Keratinocyte (primary cell): ENCODE measurements around the gene RP9. TPM values are rescaled to one million over a fixed set of nuclear protein-coding genes. Genes with fewer than 3 reads are reported as not detected.

Source experiments
- DNase-seq: peaks from one replicate; pipeline ENCODE4 v3.0.0-alpha.2; 2011; ENCODE audit warnings: low read depth, missing footprints, low spot score
- FAIRE-seq: peaks from 2 replicates; lab custom pipeline; 2011; peaks lifted over from hg19 to GRCh38; lab: Jason Lieb, UNC
- H2AFZ ChIP-seq: 2 replicates; pipeline ENCODE4 v1.6.0; 2012; ENCODE audit warnings: low read length, control low read depth, inconsistent platforms; ENCODE audit not compliant: control insufficient read depth
- H3K27ac ChIP-seq: 2 replicates; pipeline ENCODE4 v1.5.1; 2011; ENCODE audit warnings: low read length; ENCODE audit not compliant: control insufficient read depth, insufficient read depth
- H3K27me3 ChIP-seq: 3 replicates; pipeline ENCODE4 v1.6.0; 2011; ENCODE audit warnings: low read length; ENCODE audit not compliant: control insufficient read depth, insufficient read depth; ENCODE audit errors: extremely low read depth
- H3K36me3 ChIP-seq, 2 experiments: 2 replicates in 1 of 2; 3 replicates in 1 of 2; pipeline ENCODE4 v1.5.1; 2011; ENCODE audit warnings: low read length in 2 of 2, mild to moderate bottlenecking in 1 of 2; ENCODE audit not compliant: control insufficient read depth in 2 of 2, insufficient read depth in 2 of 2; ENCODE audit errors: extremely low read depth in 1 of 2
- H3K4me1 ChIP-seq: 3 replicates; pipeline ENCODE4 v1.5.1; 2011; ENCODE audit warnings: low read length; ENCODE audit not compliant: control insufficient read depth, insufficient read depth; ENCODE audit errors: extremely low read depth
- H3K4me2 ChIP-seq: 3 replicates; pipeline ENCODE4 v1.6.0; 2011; ENCODE audit warnings: low read depth, low read length; ENCODE audit not compliant: control insufficient read depth, insufficient read depth; ENCODE audit errors: extremely low read depth
- H3K4me3 ChIP-seq, 3 experiments: fragments of 200-600 bp in 1 of 3; sonication (generic) in 1 of 3; 2 replicates in 2 of 3; 3 replicates in 1 of 3; pipeline ENCODE4 v1.5.1; 2011 to 2016; ENCODE audit warnings: low read length in 3 of 3, mild to moderate bottlenecking in 3 of 3, control low read depth in 2 of 3, inconsistent platforms in 1 of 3, low read depth in 1 of 3, mixed read lengths in 1 of 3, mixed run types in 1 of 3, moderate library complexity in 1 of 3; ENCODE audit not compliant: control insufficient read depth in 2 of 3, insufficient read depth in 2 of 3; ENCODE audit errors: extremely low read depth in 1 of 3
- H3K79me2 ChIP-seq: 2 replicates; pipeline ENCODE4 v1.6.0; 2012; ENCODE audit warnings: low read length; ENCODE audit not compliant: control insufficient read depth, insufficient read depth
- H3K9ac ChIP-seq: 3 replicates; pipeline ENCODE4 v1.6.0; 2011; ENCODE audit warnings: low read length; ENCODE audit not compliant: control insufficient read depth, insufficient read depth; ENCODE audit errors: extremely low read depth
- H3K9me1 ChIP-seq: 3 replicates; pipeline ENCODE4 v1.6.0; 2011; ENCODE audit warnings: low read length; ENCODE audit not compliant: control insufficient read depth, insufficient read depth; ENCODE audit errors: extremely low read depth
- H3K9me3 ChIP-seq: 2 replicates; pipeline ENCODE4 v1.5.1; 2012; ENCODE audit warnings: low read depth, low read length; ENCODE audit not compliant: control insufficient read depth
- H4K20me1 ChIP-seq: 3 replicates; pipeline ENCODE4 v1.6.0; 2011; ENCODE audit warnings: low read length; ENCODE audit not compliant: control insufficient read depth, insufficient read depth; ENCODE audit errors: extremely low read depth
- EZH2 ChIP-seq: IDR thresholded peaks from one replicate; pipeline ENCODE4 v1.6.1; 2012; ENCODE audit warnings: inconsistent platforms, mild to moderate bottlenecking, low read length, moderate library complexity
- dilution Hi-C: fragments of 300-500 bp; cut with MboI; formaldehyde crosslinking; loops from one replicate; pipeline ENCODE4 v1.7.0; 2020; ENCODE audit warnings: low sequenced_read_pairs; ENCODE audit not compliant: extremely low pct_ligation_motif_present
- polyA plus RNA-seq, 5 experiments: library from polyadenylated mRNA; depleted of rRNA in 3 of 5; stranded (reverse) in 3 of 5; stranded (forward) in 1 of 5; unstranded in 1 of 5; fragments of >200 nt; gene quantifications; 1 replicate in 1 of 5; 2 replicates in 3 of 5; 3 replicates in 1 of 5; pipeline versions ENCODE4 v1.2.1 to v1.2.3, GENCODE V29; 2011 to 2012; ENCODE audit warnings: missing spikeins in 2 of 5, low read depth in 1 of 5, low replicate concordance in 1 of 5
- TF ChIP-seq, protein P1 (sequence below), 3 experiments: IDR thresholded peaks in 1 of 3; conservative IDR thresholded peaks in 1 of 3; optimal IDR thresholded peaks in 1 of 3; 2 replicates in 2 of 3; 3 replicates in 1 of 3; pipeline versions ENCODE3 to v1.5.1; 2011; ENCODE audit warnings: low read length in 3 of 3, mild to moderate bottlenecking in 3 of 3, moderate library complexity in 2 of 3, control low read depth in 1 of 3, inconsistent platforms in 1 of 3; ENCODE audit not compliant: insufficient read depth in 2 of 3; ENCODE audit errors: extremely low read depth in 1 of 3

RP9 gene
- polyA plus RNA-seq, 1 donor (not counting 4 experiments of a cell fraction or from before 2014, with no cell fraction given), result 17.4 TPM

DNA sequence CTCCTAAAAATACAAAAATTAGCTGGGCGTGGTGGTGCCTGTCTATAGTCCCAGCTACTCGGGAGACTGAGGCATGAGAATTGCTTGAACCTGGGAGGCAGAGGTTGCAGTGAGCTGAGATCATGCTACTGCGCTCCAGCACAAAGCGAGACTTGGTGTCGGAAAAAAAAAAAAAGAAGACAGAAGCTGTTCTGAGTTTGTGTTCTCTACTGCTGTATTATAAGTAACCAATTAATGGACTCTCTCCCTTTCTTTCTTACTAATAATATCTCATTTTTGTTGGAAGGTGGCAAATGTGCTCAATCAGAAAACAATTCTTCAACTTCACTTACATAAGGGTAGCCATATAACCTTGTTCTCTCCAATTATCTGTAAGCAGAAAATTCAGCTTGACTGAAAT lies 54.0 kb downstream of the RP9 start:
- no peaks in the 10 kb centered on the region for H4K20me1 ChIP-seq
- peaks cover 91% of the 10 kb centered on the region for H3K79me2 ChIP-seq
- no peak overlapping the region for H3K9ac ChIP-seq
- H3K36me3 ChIP-seq, result no peaks in the 10 kb centered on the region
- peaks cover 13% of the 10 kb centered on the region for H3K4me1 ChIP-seq
- no peak overlapping the region for H2AFZ ChIP-seq
- FAIRE-seq (no peak), DNase-seq (no peak)
- H3K27ac ChIP-seq, result no peak overlapping the region
- dilution Hi-C loops, result no loop called here
- no peak for TF ChIP-seq EZH2
- TF ChIP-seq, protein P1, sequence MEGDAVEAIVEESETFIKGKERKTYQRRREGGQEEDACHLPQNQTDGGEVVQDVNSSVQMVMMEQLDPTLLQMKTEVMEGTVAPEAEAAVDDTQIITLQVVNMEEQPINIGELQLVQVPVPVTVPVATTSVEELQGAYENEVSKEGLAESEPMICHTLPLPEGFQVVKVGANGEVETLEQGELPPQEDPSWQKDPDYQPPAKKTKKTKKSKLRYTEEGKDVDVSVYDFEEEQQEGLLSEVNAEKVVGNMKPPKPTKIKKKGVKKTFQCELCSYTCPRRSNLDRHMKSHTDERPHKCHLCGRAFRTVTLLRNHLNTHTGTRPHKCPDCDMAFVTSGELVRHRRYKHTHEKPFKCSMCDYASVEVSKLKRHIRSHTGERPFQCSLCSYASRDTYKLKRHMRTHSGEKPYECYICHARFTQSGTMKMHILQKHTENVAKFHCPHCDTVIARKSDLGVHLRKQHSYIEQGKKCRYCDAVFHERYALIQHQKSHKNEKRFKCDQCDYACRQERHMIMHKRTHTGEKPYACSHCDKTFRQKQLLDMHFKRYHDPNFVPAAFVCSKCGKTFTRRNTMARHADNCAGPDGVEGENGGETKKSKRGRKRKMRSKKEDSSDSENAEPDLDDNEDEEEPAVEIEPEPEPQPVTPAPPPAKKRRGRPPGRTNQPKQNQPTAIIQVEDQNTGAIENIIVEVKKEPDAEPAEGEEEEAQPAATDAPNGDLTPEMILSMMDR (optimal IDR thresholded peaks at IDR 0.05 in 1 of 3, IDR thresholded peaks at IDR 0.05 in 1 of 3, conservative IDR thresholded peaks at IDR 0.05 in 1 of 3; ENCODE audit: extremely low read depth in 1 of 3, insufficient read depth in 2 of 3, low read length in 3 of 3), result no peak
- H3K4me3 ChIP-seq, result no peak overlapping the region
- H3K4me2 ChIP-seq, result no peak overlapping the region
- no peaks in the 10 kb centered on the region for H3K9me3 ChIP-seq
- no peaks in the 10 kb centered on the region for H3K27me3 ChIP-seq
- H3K9me1 ChIP-seq, result no peaks in the 10 kb centered on the region

GRCh38 chr7:33054261-33054964 lies 54.8 kb downstream of the RP9 start:
- H3K27ac ChIP-seq, result peak overlapping the region; percentile 8

More at GRCh38 chr7:33054261-33054964, 54.8 kb downstream of the RP9 start:
- no peaks in the 10 kb centered on the region for H3K9me3 ChIP-seq
- H3K9ac ChIP-seq, result no peak overlapping the region
- no peaks in the 10 kb centered on the region for H3K9me1 ChIP-seq
- no peak for FAIRE-seq
- H2AFZ ChIP-seq, result no peak overlapping the region
- no peak for DNase-seq
- no peaks in the 10 kb centered on the region for H3K36me3 ChIP-seq
- H3K79me2 ChIP-seq, result peaks cover 90% of the 10 kb centered on the region
- H3K4me3 ChIP-seq, result no peak overlapping the region
- H3K4me1 ChIP-seq, result peaks cover 16% of the 10 kb centered on the region
- no peaks in the 10 kb centered on the region for H4K20me1 ChIP-seq
- no peak for TF ChIP-seq EZH2
- TF ChIP-seq, protein P1 (optimal IDR thresholded peaks at IDR 0.05 in 1 of 3, IDR thresholded peaks at IDR 0.05 in 1 of 3, conservative IDR thresholded peaks at IDR 0.05 in 1 of 3; ENCODE audit: extremely low read depth in 1 of 3, insufficient read depth in 2 of 3, low read length in 3 of 3), result no peak
- no peaks in the 10 kb centered on the region for H3K27me3 ChIP-seq
- no peak overlapping the region for H3K4me2 ChIP-seq
- dilution Hi-C loops, result no loop called here
